HepG2 (cell line): ENCODE results near the gene TAF13. TPM values are rescaled to one million over a fixed set of nuclear protein-coding genes. Genes with fewer than 3 reads are reported as not detected.
A peak's percentile ranks its signal among the peaks of the same experiment; 100 is the strongest.

ENCODE experiments used
- AGO1 ChIP-seq: fragments of 200-400 bp; formaldehyde crosslinking; IDR thresholded peaks from 2 replicates; pipeline ENCODE4 v1.6.1; 2017; ENCODE audit warnings: mild to moderate bottlenecking, low read depth, low read length, moderate library complexity; ENCODE audit not compliant: poor library complexity, severe bottlenecking
- CHD4 ChIP-seq: fragments of 200-600 bp; sonication (generic); IDR thresholded peaks from 2 replicates; pipeline ENCODE4 v1.7.0; 2017; ENCODE audit warnings: mild to moderate bottlenecking, low read length, borderline replicate concordance
- HNRNPL ChIP-seq: fragments of 200-400 bp; formaldehyde crosslinking; IDR thresholded peaks from 2 replicates; pipeline ENCODE4 v1.6.1; 2017; ENCODE audit warnings: mild to moderate bottlenecking, low read depth, low read length
- HOXA5 ChIP-seq: sonication (generic); formaldehyde crosslinking; IDR thresholded peaks from 2 replicates; pipeline ENCODE4 v1.4.0; 2020; ENCODE audit warnings: missing genetic modification reagents
- JUN ChIP-seq: sonication (generic); formaldehyde crosslinking; IDR thresholded peaks from 2 replicates; pipeline ENCODE4 v1.4.0; 2020; ENCODE audit warnings: mild to moderate bottlenecking, missing genetic modification reagents
- KLF9 ChIP-seq: IDR thresholded peaks from 2 replicates; pipeline ENCODE4 v1.6.1; 2016; ENCODE audit warnings: low read depth
- MAFF ChIP-seq: IDR thresholded peaks from 2 replicates; pipeline ENCODE4 v1.6.1; 2011; ENCODE audit warnings: low read depth, low read length, improper control_type of control experiment
- NFIB ChIP-seq: sonication (generic); formaldehyde crosslinking; IDR thresholded peaks from 2 replicates; pipeline ENCODE4 v1.9.0; 2021; ENCODE audit warnings: missing genetic modification reagents, mild to moderate bottlenecking, borderline replicate concordance
- NPAS2 ChIP-seq: sonication (generic); formaldehyde crosslinking; IDR thresholded peaks from 2 replicates; pipeline ENCODE4 v1.8.0; 2022; ENCODE audit warnings: mild to moderate bottlenecking, missing genetic modification reagents, borderline replicate concordance
- NR3C1 ChIP-seq: sonication (generic); formaldehyde crosslinking; IDR thresholded peaks from 2 replicates; pipeline ENCODE4 v1.4.0; 2020; ENCODE audit warnings: missing genetic modification reagents
- SKI ChIP-seq: fragments of 450-650 bp; IDR thresholded peaks from one replicate; pipeline ENCODE4 v1.6.1; 2018; ENCODE audit warnings: mild to moderate bottlenecking; ENCODE audit not compliant: partially characterized antibody
- THAP11 ChIP-seq: IDR thresholded peaks from 2 replicates; pipeline ENCODE4 v1.6.1; 2016; ENCODE audit warnings: missing biosample characterization, missing genetic modification reagents
- THYN1 ChIP-seq: sonication (generic); formaldehyde crosslinking; IDR thresholded peaks from 2 replicates; pipeline ENCODE4 v1.8.1; 2023; ENCODE audit warnings: low read depth, mild to moderate bottlenecking, moderate library complexity, missing genetic modification reagents, borderline replicate concordance
- ZKSCAN5 ChIP-seq: sonication (generic); formaldehyde crosslinking; IDR thresholded peaks from 2 replicates; pipeline ENCODE4 v1.5.1; 2020; ENCODE audit warnings: mild to moderate bottlenecking, missing genetic modification reagents
- ZNF224 ChIP-seq: sonication (generic); formaldehyde crosslinking; IDR thresholded peaks from 2 replicates; pipeline ENCODE4 v1.5.0; 2020; ENCODE audit warnings: mild to moderate bottlenecking, missing genetic modification reagents
- ZNF232 ChIP-seq: sonication (generic); formaldehyde crosslinking; IDR thresholded peaks from 2 replicates; pipeline ENCODE4 v1.4.0; 2020; ENCODE audit warnings: missing genetic modification reagents, borderline replicate concordance
- ZNF451 ChIP-seq: sonication (generic); formaldehyde crosslinking; IDR thresholded peaks from 2 replicates; pipeline ENCODE4 v1.5.0; 2020; ENCODE audit warnings: mild to moderate bottlenecking, missing genetic modification reagents
- ZNF484 ChIP-seq: sonication (generic); formaldehyde crosslinking; IDR thresholded peaks from 2 replicates; pipeline ENCODE4 v1.5.1; 2020; ENCODE audit warnings: mild to moderate bottlenecking, low read depth, missing genetic modification reagents, borderline replicate concordance
- ZNF574 ChIP-seq: sonication (generic); formaldehyde crosslinking; IDR thresholded peaks from 2 replicates; pipeline ENCODE4 v1.4.0; 2020; ENCODE audit warnings: missing genetic modification reagents
- ZNF883 ChIP-seq: sonication (generic); formaldehyde crosslinking; IDR thresholded peaks from 2 replicates; pipeline ENCODE4 v1.5.1; 2020; ENCODE audit warnings: mild to moderate bottlenecking, missing genetic modification reagents; ENCODE audit errors: not compliant biosample characterization
- polyA plus RNA-seq, 8 experiments: library from polyadenylated mRNA; depleted of rRNA in 3 of 8; stranded (reverse) in 7 of 8; unstranded in 1 of 8; fragments of >200 nt; fragmentation: Illumina TruSeq in 4 of 8; extraction: Trizol in 4 of 8; gene quantifications; 2 replicates each; pipeline versions ENCODE4 v1.2.1 to v1.2.3, GENCODE V29; 2011 to 2016; ENCODE audit warnings: low read depth in 4 of 8, missing spikeins in 1 of 8, mixed read lengths in 1 of 8; ENCODE audit not compliant: insufficient read depth in 1 of 8
- total RNA-seq, 5 experiments: library from RNA; depleted of rRNA; stranded (reverse); fragments of >200 nt; fragmentation: Illumina TruSeq; extraction: Trizol; gene quantifications; 2 replicates each; pipeline ENCODE4 v1.2.3, GENCODE V29; 2016; ENCODE audit warnings: low read depth in 1 of 5
- TF ChIP-seq, protein P1 (sequence below): sonication (generic); formaldehyde crosslinking; IDR thresholded peaks from 2 replicates; pipeline ENCODE4 v1.4.0; 2020; ENCODE audit warnings: missing genetic modification reagents, mild to moderate bottlenecking, borderline replicate concordance

The TAF13 gene
- total and polyA plus RNA-seq, 2 of the 13 experiments (the other 11 are each of a cell fraction or from before 2014, with no cell fraction given), result 11.5 to 36.3 TPM

DNA sequence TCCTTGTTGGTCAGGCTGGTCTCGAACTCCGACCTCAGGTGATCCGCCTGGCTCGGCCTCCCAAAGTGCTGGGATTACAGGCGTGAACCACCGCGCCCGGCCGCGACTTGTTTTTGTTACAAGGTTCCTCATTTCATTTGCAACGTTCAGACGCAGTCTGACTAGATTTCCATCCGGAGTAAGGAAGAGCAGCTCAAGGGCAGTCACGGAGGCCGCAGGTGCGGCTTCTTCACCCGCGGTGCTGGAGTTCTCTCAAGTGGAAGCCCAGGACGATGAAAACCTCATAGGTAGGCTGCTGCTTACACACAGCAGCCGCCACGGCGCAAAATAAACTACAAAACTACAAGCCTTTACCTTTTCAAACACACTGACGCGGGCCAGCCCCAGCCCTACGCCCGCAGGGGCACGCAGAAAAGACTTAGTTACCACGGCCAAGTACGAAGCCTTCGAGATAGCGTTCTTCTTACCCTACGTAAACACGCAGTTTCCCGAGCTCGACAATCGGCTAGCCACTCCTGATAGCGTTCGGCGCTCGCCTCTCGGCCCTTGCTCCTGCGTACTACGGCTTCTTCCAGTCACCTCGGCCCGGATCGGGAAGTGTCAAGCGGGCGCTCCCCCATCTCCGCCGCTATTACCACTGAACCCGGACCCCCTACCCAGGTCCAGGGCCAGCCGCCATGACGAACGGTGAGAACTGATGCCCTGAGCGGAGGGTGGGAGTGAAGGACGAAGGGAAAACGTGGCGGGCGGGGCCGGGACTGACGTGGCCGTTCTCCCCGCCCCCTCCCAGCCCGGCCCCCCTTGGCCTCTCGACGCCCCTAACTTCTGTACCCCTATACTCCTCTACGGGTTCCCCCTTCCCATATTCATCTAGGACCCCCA, 14.6 kb upstream of the TAF13 start, which contains the start of gene TMEM167B (continued):
- TF ChIP-seq ZNF232 (CRISPR knock-in tag) (no peak; the same call in 1 of the 2 replicates), THAP11 (CRISPR knock-in tag) (peak; percentile 92), HNRNPL (0 out of 2 replicates have a peak, but pooled peaks have one; percentile 34), ZNF451 (CRISPR knock-in tag) (peak; percentile 75; the same call in 1 of the 2 replicates), CHD4 (no peak), ZNF574 (peak; percentile 98), NPAS2 (no peak), SKI (no peak), HOXA5 (CRISPR knock-in tag) (peak; percentile 36; the same call in 1 of the 2 replicates), NR3C1 (no peak), NFIB (CRISPR knock-in tag) (no peak), AGO1 (no peak), MAFF (peak; percentile 43; the same call in 1 of the 2 replicates), ZKSCAN5 (CRISPR knock-in tag) (no peak), ZNF883 (CRISPR knock-in tag) (peak; percentile 75), JUN (CRISPR knock-in tag) (peak; percentile 73), ZNF484 (CRISPR knock-in tag) (no peak; the same call in 1 of the 2 replicates), ZNF224 (CRISPR knock-in tag) (no peak), KLF9 (CRISPR knock-in tag) (no peak), THYN1 (no peak)
- TF ChIP-seq, protein P1, sequence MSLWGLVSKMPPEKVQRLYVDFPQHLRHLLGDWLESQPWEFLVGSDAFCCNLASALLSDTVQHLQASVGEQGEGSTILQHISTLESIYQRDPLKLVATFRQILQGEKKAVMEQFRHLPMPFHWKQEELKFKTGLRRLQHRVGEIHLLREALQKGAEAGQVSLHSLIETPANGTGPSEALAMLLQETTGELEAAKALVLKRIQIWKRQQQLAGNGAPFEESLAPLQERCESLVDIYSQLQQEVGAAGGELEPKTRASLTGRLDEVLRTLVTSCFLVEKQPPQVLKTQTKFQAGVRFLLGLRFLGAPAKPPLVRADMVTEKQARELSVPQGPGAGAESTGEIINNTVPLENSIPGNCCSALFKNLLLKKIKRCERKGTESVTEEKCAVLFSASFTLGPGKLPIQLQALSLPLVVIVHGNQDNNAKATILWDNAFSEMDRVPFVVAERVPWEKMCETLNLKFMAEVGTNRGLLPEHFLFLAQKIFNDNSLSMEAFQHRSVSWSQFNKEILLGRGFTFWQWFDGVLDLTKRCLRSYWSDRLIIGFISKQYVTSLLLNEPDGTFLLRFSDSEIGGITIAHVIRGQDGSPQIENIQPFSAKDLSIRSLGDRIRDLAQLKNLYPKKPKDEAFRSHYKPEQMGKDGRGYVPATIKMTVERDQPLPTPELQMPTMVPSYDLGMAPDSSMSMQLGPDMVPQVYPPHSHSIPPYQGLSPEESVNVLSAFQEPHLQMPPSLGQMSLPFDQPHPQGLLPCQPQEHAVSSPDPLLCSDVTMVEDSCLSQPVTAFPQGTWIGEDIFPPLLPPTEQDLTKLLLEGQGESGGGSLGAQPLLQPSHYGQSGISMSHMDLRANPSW, result no peak
